22Rv1 (cell line): ENCODE measurements around the gene APPL1.

Experiments used
- CTCF ChIP-seq: fragments of 450-650 bp; IDR thresholded peaks from 2 replicates; pipeline ENCODE4 v1.5.1; 2017; ENCODE audit warnings: mild to moderate bottlenecking
- ZFX ChIP-seq: fragments of 450-650 bp; IDR thresholded peaks from 2 replicates; pipeline ENCODE4 v1.6.1; 2017; ENCODE audit warnings: antibody characterized with exemption, borderline replicate concordance

GRCh38 chr3:57279685-57280084 is 52.2 kb downstream of the APPL1 start:
- TF ChIP-seq CTCF (no peak), ZFX (no peak)
